LNCAP (cell line): ENCODE data around the gene LIG3.

ENCODE experiments used
- TF ChIP-seq, protein P1 (sequence below): fragments of 450-650 bp; IDR thresholded peaks from 2 replicates; pipeline ENCODE4 v1.5.1; 2017; ENCODE audit warnings: mild to moderate bottlenecking

The LIG3 gene

DNA sequence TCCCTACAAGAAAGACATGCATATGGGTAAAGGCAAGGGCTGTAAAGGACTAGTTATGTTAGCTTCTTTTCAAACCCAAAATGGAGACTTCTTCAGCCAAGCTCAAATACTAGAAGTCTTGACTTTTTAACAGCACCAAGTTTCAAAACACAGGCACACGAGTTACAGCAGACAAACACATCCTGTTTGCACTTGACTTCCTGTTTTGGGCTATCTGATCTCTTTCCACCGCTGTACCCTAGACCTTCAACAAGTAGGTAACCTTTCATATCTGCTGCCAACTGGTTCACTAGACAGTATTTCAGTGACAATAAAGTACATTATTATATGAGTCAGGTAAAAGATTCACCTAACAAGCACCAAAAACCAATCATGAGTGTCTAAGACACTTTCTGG is 70.9 kb downstream of the LIG3 start:
- TF ChIP-seq, protein P1, sequence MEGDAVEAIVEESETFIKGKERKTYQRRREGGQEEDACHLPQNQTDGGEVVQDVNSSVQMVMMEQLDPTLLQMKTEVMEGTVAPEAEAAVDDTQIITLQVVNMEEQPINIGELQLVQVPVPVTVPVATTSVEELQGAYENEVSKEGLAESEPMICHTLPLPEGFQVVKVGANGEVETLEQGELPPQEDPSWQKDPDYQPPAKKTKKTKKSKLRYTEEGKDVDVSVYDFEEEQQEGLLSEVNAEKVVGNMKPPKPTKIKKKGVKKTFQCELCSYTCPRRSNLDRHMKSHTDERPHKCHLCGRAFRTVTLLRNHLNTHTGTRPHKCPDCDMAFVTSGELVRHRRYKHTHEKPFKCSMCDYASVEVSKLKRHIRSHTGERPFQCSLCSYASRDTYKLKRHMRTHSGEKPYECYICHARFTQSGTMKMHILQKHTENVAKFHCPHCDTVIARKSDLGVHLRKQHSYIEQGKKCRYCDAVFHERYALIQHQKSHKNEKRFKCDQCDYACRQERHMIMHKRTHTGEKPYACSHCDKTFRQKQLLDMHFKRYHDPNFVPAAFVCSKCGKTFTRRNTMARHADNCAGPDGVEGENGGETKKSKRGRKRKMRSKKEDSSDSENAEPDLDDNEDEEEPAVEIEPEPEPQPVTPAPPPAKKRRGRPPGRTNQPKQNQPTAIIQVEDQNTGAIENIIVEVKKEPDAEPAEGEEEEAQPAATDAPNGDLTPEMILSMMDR: no peak

DNA sequence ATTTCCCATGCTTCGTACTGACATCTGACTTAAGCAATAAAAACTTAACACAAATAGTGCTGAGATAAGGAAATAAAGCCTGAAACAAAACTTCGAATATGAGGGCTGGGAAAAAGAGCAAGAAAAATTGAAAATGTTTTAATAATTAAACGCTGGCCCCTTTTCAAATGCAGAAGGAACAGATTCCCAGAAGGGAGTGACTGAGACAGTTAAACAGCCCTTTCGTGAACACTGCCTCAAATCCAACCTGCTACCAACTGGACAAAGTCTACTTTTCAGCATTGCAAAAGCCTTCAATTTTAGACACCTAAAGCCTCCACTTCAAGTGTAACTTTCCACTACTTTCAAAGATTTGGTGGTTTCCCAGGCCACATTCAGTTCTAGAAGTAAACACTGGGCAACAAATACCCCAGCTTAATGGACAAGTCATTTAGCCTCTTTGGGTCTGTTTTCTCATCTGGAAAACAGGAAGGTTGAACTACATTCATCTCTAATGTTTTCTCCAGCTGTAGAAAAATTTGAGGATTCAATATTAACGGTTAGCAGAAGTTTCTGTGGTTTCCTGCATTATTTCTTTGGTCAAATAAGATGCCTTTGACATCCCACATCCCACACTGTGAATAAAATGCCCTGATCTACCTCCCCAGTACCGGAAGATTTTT is 71.4 kb downstream of the LIG3 start:
- TF ChIP-seq, protein P1: no peak

DNA sequence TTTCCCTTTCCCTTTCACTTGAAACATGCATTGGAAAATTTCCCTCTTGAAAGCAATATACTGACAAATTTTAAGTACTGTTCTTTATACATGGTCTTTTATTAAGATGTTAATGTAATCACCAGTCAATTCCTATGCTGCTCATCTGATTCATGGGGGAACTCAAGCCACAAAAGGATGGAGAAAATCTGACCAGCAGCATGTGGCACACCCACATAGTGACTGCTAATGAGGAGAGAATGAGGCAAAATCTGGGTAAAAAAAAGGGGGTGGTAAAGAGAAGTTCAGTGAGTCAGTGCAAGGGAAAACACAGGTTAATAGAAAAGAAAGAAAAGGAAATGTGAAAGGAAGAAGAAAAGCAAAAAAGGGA is 71.9 kb downstream of the LIG3 start:
- TF ChIP-seq, protein P1: no peak

DNA sequence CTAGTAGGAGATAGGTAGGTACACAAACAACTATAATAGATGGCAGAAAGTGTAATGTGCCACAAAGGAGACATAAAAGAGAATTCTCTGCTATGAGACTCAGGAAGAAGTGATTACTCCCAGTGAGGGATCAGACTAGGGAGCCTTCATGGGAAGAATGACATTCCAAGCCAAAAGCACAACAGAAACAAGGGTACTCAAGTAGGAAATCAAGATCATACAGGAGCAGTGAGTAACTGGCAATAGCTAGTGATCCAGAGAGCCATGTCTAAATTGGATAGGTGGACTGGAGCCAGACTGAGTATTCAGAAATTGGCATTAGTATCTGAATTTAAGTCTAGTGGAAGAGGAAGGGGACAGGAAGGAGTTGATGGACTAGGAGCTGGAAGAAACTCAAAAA is 72.5 kb downstream of the LIG3 start:
- TF ChIP-seq, protein P1: no peak

DNA sequence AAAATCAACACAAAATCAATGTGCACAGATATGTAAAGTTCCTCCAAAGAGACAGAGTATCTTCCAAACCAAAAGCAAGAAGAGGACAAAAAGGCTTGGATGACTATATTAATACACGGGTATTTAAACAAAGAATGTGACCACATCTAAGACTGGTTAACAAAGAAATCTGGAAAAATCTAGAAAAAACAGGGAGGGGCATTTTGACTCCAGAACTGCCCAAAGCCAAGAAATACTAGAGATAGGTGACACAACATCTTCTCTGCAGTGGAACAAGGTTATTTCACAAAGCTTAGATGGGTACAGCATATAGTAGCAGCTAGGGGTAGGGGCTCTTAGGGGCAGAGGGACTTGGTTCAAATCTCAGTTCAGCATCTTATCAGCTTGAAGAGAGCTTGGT is 72.9 kb downstream of the LIG3 start:
- TF ChIP-seq, protein P1: no peak

- TF ChIP-seq, protein P1: no peak
Measured at GRCh38 chr17:35056013-35056412, 75.7 kb downstream of the LIG3 start.

- TF ChIP-seq, protein P1: no peak
Measured at GRCh38 chr17:35057332-35057915, 77.1 kb downstream of the LIG3 start.
